Measurements from ENCODE around the gene CRBN. TPM values are rescaled to one million over a fixed set of nuclear protein-coding genes. Genes with fewer than 3 reads are reported as not detected.
A peak's percentile ranks its signal among the peaks of the same experiment; 100 is the strongest.

The CRBN gene
- 21.0 TPM for polyA plus RNA-seq (2012; ENCODE audit: low read depth, missing spikeins)

GRCh38 chr3:3179407-3180094, at the start of gene CRBN:
Gene CRBN, minus strand, starts transcription at chr3:3179691. Its CDS starts 4 bp downstream, at chr3:3179687.
- peak; percentile 84 for TF ChIP-seq POLR2AphosphoS5 (IDR thresholded peaks at IDR 0.05; ENCODE audit: low read depth, low read length)
- TF ChIP-seq SPI1 (IDR thresholded peaks at IDR 0.05; ENCODE audit: low read depth, low read length), result no peak
- TF ChIP-seq POU2F2 (IDR thresholded peaks at IDR 0.05; ENCODE audit: low read depth, low read length), result peak; percentile 76; the same call in 1 of the 2 replicates
- peak; percentile 74 for TF ChIP-seq POLR2A (IDR thresholded peaks at IDR 0.05; ENCODE audit: low read depth, low read length)
- no peak for TF ChIP-seq PAX5 (IDR thresholded peaks at IDR 0.05; ENCODE audit: insufficient read depth, low read length, severe bottlenecking)
- TF ChIP-seq TAF1 (IDR thresholded peaks at IDR 0.05; ENCODE audit: low read depth, low read length), result peak; percentile 90
- FAIRE-seq (peak; percentile 98), DNase-seq (ENCODE audit: insufficient read length, low spot score) (peak; percentile 92)

GRCh38 chr3:3227640-3228039, 48.1 kb upstream of the CRBN start:
- TF ChIP-seq POLR2AphosphoS5 (IDR thresholded peaks at IDR 0.05; ENCODE audit: low read depth, low read length) (no peak), POLR2A (IDR thresholded peaks at IDR 0.05; ENCODE audit: low read depth, low read length) (no peak), TAF1 (IDR thresholded peaks at IDR 0.05; ENCODE audit: low read depth, low read length) (no peak), PAX5 (IDR thresholded peaks at IDR 0.05; ENCODE audit: insufficient read depth, low read length, severe bottlenecking) (no peak), SPI1 (IDR thresholded peaks at IDR 0.05; ENCODE audit: low read depth, low read length) (no peak), POU2F2 (IDR thresholded peaks at IDR 0.05; ENCODE audit: low read depth, low read length) (no peak)
- DNase-seq (ENCODE audit: insufficient read length, low spot score) (no peak), FAIRE-seq (no peak)

- FAIRE-seq (no peak), DNase-seq (ENCODE audit: insufficient read length, low spot score) (no peak)
- TF ChIP-seq POLR2A (IDR thresholded peaks at IDR 0.05; ENCODE audit: low read depth, low read length) (no peak), SPI1 (IDR thresholded peaks at IDR 0.05; ENCODE audit: low read depth, low read length) (no peak), PAX5 (IDR thresholded peaks at IDR 0.05; ENCODE audit: insufficient read depth, low read length, severe bottlenecking) (no peak), POU2F2 (IDR thresholded peaks at IDR 0.05; ENCODE audit: low read depth, low read length) (no peak), POLR2AphosphoS5 (IDR thresholded peaks at IDR 0.05; ENCODE audit: low read depth, low read length) (no peak), TAF1 (IDR thresholded peaks at IDR 0.05; ENCODE audit: low read depth, low read length) (no peak)
Observed at GRCh38 chr3:3221528-3221927, 42.0 kb upstream of the CRBN start.

- DNase-seq (ENCODE audit: insufficient read length, low spot score), result no peak
- TF ChIP-seq SPI1 (IDR thresholded peaks at IDR 0.05; ENCODE audit: low read depth, low read length) (no peak), POLR2A (IDR thresholded peaks at IDR 0.05; ENCODE audit: low read depth, low read length) (no peak), POU2F2 (IDR thresholded peaks at IDR 0.05; ENCODE audit: low read depth, low read length) (no peak), POLR2AphosphoS5 (IDR thresholded peaks at IDR 0.05; ENCODE audit: low read depth, low read length) (no peak)
- FAIRE-seq, result no peak
Observed at GRCh38 chr3:3216401-3216800, 36.9 kb upstream of the CRBN start.

- TF ChIP-seq POU2F2 (IDR thresholded peaks at IDR 0.05; ENCODE audit: low read depth, low read length) (no peak), TAF1 (IDR thresholded peaks at IDR 0.05; ENCODE audit: low read depth, low read length) (no peak), POLR2AphosphoS5 (IDR thresholded peaks at IDR 0.05; ENCODE audit: low read depth, low read length) (no peak), SPI1 (IDR thresholded peaks at IDR 0.05; ENCODE audit: low read depth, low read length) (no peak), PAX5 (IDR thresholded peaks at IDR 0.05; ENCODE audit: insufficient read depth, low read length, severe bottlenecking) (no peak), POLR2A (IDR thresholded peaks at IDR 0.05; ENCODE audit: low read depth, low read length) (no peak)
- FAIRE-seq (no peak), DNase-seq (ENCODE audit: insufficient read length, low spot score) (no peak)
Observed at GRCh38 chr3:3212781-3213440, 33.4 kb upstream of the CRBN start.

- no peak for TF ChIP-seq PAX5 (IDR thresholded peaks at IDR 0.05; ENCODE audit: insufficient read depth, low read length, severe bottlenecking)
- no peak for TF ChIP-seq TAF1 (IDR thresholded peaks at IDR 0.05; ENCODE audit: low read depth, low read length)
- no peak for TF ChIP-seq POLR2AphosphoS5 (IDR thresholded peaks at IDR 0.05; ENCODE audit: low read depth, low read length)
- TF ChIP-seq POLR2A (IDR thresholded peaks at IDR 0.05; ENCODE audit: low read depth, low read length), result no peak
- FAIRE-seq, result no peak
- no peak for DNase-seq (ENCODE audit: insufficient read length, low spot score)
Observed at GRCh38 chr3:3209714-3210113, 30.2 kb upstream of the CRBN start.

GRCh38 chr3:3209057-3209456, 29.6 kb upstream of the CRBN start:
- TF ChIP-seq POLR2AphosphoS5 (IDR thresholded peaks at IDR 0.05; ENCODE audit: low read depth, low read length), result no peak
- TF ChIP-seq PAX5 (IDR thresholded peaks at IDR 0.05; ENCODE audit: insufficient read depth, low read length, severe bottlenecking), result no peak
- no peak for TF ChIP-seq SPI1 (IDR thresholded peaks at IDR 0.05; ENCODE audit: low read depth, low read length)
- no peak for TF ChIP-seq TAF1 (IDR thresholded peaks at IDR 0.05; ENCODE audit: low read depth, low read length)
- no peak for TF ChIP-seq POLR2A (IDR thresholded peaks at IDR 0.05; ENCODE audit: low read depth, low read length)
- no peak for TF ChIP-seq POU2F2 (IDR thresholded peaks at IDR 0.05; ENCODE audit: low read depth, low read length)
- DNase-seq (ENCODE audit: insufficient read length, low spot score) (no peak), FAIRE-seq (no peak)

GRCh38 chr3:3201611-3202010, 22.1 kb upstream of the CRBN start:
- DNase-seq (ENCODE audit: insufficient read length, low spot score), result no peak
- no peak for TF ChIP-seq POLR2A (IDR thresholded peaks at IDR 0.05; ENCODE audit: low read depth, low read length)
- no peak for TF ChIP-seq TAF1 (IDR thresholded peaks at IDR 0.05; ENCODE audit: low read depth, low read length)
- no peak for TF ChIP-seq PAX5 (IDR thresholded peaks at IDR 0.05; ENCODE audit: insufficient read depth, low read length, severe bottlenecking)
- no peak for TF ChIP-seq POLR2AphosphoS5 (IDR thresholded peaks at IDR 0.05; ENCODE audit: low read depth, low read length)
- no peak for TF ChIP-seq SPI1 (IDR thresholded peaks at IDR 0.05; ENCODE audit: low read depth, low read length)
- FAIRE-seq, result peak; percentile 78

GRCh38 chr3:3200632-3201212, 21.2 kb upstream of the CRBN start:
- TF ChIP-seq SPI1 (IDR thresholded peaks at IDR 0.05; ENCODE audit: low read depth, low read length) (no peak), POLR2AphosphoS5 (IDR thresholded peaks at IDR 0.05; ENCODE audit: low read depth, low read length) (no peak), TAF1 (IDR thresholded peaks at IDR 0.05; ENCODE audit: low read depth, low read length) (no peak), POLR2A (IDR thresholded peaks at IDR 0.05; ENCODE audit: low read depth, low read length) (no peak), PAX5 (IDR thresholded peaks at IDR 0.05; ENCODE audit: insufficient read depth, low read length, severe bottlenecking) (no peak), POU2F2 (IDR thresholded peaks at IDR 0.05; ENCODE audit: low read depth, low read length) (no peak)
- FAIRE-seq (peak; percentile 83), DNase-seq (ENCODE audit: insufficient read length, low spot score) (no peak)
